ENCODE data around the gene RLIM.
A peak's percentile ranks its signal among the peaks of the same experiment; 100 is the strongest.
"Not testable (repeated sequence)": the region's sequence is repeated elsewhere in the genome, so short reads cannot be mapped to it uniquely, and the experiment has no call there.

RLIM gene, protein sequence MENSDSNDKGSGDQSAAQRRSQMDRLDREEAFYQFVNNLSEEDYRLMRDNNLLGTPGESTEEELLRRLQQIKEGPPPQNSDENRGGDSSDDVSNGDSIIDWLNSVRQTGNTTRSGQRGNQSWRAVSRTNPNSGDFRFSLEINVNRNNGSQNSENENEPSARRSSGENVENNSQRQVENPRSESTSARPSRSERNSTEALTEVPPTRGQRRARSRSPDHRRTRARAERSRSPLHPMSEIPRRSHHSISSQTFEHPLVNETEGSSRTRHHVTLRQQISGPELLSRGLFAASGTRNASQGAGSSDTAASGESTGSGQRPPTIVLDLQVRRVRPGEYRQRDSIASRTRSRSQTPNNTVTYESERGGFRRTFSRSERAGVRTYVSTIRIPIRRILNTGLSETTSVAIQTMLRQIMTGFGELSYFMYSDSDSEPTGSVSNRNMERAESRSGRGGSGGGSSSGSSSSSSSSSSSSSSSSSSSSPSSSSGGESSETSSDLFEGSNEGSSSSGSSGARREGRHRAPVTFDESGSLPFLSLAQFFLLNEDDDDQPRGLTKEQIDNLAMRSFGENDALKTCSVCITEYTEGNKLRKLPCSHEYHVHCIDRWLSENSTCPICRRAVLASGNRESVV

DNA sequence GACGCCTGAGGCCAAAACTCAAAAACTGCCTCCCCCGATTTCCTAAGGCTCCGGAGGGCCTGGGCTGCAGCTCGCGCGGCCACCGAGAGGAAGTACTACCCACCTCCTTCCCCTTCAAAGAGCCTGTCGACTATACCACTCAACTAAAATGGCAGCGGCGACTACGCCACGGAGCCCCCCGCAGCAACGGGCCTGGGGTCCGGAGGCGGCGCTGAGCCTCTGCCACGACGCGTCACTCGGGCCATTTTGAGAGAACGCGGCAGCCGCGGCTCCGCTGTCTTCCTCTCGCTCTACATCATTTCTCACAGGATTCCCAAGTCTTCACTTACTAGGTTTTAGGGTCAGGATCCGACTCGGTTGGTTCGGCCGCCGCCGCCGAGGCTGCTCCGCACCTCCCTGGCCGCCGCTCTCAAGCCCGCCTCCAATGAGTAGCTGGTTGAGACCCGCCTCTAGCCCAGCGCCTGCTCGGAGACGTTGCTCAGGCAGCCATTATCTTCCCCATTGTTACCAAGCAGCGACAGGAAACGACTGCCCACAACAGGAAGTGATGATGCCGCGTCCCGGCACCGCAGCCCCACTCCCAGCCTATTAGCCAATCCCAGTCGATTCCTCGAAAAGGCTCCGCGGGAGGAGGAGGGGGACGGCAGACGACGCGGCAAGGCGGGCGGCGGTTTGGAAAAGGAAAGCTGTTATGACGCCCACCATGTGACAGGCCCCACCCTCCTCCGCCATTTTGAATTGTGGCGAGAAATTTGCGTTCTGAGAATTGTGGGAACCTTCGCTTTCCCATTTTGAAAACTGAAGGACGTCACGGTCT, at the start of gene RLIM:
TSS of gene RLIM (minus strand) at position 532 of the 817 bp plus-strand sequence. CDS start 18,647 bp downstream, outside the sequence.
- DNase-seq, result peak; percentile 77

DNA sequence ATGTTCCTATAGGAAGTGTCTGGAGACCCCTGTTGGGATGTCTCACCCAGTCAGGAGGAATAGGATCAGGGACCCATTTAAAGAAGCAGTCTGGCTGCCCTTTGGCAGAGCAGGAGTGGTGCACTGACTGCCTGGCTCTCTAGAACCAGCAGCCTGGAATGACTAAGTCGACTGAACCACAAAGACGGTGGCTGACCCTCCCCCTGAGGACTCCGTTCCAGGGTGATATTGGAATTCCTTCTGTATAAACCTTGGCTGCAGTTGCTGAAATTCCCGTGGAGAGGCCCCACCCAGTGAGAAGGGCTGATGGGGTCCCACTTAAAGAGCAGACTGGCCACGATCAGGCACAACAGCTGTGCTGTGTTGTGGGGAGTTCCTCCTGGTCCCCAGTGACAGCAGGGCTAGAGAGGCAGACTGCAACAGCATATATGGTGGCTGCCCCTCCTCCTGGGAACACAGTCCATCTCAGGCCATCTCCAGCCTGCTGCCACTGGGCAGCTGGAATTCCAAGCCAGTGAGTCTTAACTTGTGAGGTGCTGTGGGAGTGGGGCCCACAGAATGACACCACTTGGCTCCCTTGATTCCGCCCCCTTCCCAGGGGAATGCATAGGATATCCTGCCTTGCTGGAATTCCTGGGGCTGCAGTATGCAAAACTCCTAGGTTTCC, 41.8 kb upstream of the RLIM start:
- DNase-seq, result no peak

DNA sequence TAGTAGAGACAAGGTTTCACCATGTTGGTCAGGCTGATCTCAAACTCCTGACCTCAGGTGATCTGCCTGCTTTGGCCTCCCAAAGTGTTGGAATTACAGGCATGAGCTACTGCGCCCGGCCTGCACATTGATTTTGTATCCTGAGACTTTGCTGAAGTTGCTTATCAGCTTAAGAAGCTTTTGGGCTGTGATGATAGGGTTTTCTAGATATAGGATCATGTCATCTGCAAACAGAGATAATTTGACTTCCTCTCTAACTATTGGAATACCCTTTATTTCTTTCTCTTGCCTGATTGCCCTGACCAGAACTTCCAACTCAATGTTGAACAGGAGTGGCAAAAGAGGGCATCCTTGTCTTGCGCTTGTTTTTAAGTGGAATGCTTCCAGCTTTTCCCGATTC, 40.5 kb upstream of the RLIM start:
- not testable (repeated sequence) for DNase-seq

DNA sequence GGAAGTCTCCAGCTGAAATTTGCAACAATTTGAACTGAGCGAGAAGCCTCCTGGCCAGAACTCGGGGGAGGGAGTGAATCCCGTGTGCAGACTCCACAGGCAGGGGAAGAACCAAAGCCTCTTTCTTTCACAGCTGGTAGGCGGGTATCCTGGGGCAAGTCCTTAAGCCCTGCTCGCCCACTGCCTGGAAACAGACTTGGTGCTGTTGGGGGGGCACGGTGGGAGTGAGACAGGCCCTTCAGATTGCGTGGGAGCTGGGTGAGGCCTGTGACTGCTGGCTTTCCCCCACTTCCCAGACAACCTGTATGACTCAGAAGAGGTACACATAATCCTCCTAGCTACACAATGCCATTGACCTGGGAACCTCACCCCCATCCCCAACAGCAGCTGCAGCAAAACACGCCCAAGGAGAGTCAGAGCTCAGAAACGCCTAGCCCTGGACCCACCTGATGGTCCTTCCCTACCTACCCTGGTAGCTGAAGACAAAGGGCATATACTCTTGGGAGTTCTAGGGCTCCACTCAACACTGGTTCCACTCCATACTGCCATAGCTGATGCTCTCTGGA, 22.4 kb upstream of the RLIM start:
- no peak for DNase-seq

DNA sequence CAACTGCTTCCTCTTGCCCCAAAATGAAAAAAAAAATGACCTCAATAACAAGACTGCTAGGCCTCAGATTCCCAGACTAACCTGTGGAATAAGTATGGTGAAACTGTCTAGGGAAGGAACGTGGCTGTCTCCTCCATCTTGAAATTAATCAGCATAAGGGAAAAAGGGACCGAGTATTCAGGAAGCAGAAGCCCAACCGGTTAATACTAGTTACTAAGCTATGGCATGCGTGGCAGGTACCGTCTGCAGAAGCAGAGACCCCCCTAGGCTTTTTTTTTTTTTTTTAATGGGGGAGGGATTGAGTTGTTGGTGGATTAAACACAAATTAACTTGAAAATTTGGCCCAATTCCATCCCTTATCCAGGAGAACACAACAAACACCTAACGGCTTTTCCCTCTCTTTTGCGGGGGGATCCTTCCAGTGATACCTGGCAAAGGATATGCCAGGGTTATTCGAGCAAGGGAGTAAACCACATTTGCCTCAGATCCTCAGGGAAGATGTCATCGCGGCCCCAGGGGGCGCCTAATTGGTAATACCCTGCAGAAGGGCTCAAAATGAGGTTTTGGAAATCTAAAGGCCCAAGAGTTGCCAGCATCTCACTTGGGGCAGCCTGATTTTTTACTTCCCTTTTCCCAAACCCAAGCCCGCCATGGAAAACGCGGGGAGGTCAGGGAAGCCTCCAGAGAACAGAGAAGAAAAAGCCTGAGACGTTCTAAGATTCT, 893 bp downstream of the RLIM start:
- peak; percentile 43 for DNase-seq

DNA sequence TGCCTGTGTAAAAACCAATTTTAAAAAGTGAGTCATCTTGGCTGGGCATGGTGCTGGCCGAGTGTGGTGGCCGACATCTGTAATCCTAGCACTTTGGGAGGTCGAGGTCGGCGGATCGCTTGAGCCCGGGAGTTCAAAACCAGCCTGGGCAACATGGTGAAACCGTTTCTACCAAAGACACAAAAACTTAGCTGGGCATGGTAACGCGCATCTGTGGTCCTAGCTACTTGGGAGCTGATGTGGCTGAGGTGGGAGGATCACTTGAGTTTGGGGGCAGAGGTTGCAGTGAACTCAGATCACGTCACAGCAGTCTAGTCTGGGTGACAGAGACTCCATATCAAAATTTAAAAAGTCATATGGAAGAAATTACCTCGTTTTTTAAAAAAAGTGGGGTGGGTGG, 7.6 kb downstream of the RLIM start:
- no peak for DNase-seq

DNA sequence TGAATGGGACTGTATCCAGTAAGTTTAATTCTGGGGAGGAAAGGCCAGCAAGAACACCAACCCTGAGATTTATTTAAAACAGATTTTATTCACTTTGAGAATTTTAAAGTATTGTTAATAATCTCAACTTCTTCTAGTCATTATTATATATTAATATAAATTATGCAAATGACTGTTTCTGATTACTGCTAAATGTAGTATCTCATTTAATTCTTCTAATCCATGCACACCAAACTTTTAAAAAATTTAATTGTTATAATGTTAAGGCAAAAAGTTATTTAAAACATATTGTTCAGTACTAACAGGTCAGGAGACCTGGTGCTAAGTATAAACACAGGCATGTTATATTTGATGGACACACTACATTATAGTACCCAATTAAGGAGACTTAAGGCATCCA, 8.1 kb downstream of the RLIM start:
- DNase-seq, result no peak

DNA sequence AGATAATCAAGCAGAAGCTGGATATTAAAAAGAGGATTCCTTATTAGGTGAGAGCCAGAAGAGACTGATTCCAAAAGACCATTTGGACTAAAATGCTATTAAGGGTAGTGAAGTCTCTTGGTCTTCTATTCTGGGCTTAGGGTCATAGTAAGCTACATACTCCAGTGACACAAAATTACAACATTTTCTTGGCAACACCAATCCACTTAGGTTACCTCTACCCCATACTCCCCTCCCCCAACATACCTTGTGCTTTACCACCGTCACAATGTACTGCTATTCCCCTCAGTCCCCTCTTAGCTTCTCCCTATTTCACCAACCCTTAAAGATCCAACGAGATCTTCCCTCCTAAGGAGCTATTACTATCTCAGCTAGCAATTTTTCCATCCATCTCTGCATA, 11.4 kb downstream of the RLIM start:
- no peak for DNase-seq

DNA sequence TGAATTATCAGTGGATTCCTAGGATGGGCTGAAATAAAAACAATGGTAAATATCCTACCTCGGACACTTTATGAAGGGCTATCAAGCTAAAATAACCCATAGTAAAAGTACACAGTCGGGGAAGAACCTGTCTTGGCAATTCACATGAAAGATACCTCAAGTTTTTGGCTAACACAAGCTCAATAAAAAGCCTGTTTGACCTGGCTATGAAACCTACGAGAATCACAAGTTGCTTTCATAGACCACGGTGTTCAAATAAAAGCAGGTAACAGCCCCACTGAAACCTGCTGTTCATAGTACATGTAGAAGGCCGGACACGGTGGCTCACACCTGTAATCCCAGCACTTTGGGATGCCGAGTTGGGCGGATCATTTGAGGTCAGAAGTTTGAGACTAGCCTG, 12.3 kb downstream of the RLIM start:
- DNase-seq, result no peak

DNA sequence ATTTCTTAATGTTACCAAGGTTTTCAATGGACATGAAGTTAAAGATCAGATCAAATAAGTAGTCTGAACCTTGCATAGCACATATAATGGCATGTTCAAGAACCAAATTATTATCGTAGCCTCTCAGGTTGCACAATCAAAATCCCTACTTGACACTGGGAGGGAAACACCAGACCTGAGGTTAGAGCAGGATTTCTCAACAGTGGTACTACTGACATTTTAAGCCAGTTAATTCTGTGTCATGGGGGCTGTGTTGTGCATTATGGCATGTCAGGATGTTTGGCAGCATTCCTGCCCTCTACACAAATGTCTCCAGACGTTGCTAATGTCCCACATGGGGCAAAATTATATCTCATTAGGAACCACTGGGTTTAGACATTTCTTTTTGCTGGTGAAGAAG, 20.8 kb downstream of the RLIM start:
- no peak for DNase-seq

DNA sequence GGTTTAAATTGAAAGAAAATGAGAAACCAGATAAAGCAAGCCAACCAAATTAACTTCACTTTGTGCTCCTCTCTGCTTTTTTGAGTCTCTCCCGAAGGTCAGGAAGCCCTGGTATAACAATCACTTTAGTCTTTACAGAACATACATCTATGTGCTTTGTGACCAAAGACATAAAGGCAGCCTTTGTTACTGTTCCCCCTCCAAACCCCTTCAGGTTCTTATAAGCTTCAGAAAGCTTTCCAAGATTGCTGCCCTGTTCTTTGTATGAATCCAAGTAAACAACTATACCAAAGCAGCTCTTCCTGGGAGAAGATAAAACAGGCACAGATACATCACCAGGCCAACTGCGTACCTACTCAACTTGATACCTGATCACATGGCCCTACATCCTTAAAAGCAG, 28.7 kb downstream of the RLIM start:
- DNase-seq, result no peak

DNA sequence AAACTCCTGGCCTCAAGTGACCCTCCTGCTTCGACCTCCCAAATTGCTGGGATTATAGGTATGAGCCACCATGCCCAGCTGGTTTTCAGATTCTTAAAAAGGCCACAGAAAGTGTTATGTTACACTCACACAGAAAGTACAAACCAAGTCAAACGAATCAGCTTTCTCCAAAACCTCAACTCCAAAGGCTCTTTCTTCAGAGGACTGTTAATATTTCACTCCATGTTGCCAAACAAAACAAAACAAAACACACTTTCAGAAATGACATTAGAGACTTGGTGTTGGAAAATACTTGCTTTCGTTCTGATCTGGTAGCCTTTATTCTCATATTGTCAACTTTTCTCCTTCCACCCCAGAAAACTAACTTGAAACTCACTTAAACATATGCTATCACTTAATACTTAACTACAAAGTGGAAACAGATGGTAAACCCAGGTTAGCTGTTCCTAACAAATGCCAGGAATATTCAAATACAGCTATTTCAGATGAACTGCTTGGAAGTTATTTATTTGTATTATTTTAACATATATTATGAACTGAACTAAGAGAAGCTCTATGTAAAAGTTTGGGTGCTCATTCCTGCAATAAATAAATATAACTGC, 34.7 kb downstream of the RLIM start:
- no peak for DNase-seq

DNA sequence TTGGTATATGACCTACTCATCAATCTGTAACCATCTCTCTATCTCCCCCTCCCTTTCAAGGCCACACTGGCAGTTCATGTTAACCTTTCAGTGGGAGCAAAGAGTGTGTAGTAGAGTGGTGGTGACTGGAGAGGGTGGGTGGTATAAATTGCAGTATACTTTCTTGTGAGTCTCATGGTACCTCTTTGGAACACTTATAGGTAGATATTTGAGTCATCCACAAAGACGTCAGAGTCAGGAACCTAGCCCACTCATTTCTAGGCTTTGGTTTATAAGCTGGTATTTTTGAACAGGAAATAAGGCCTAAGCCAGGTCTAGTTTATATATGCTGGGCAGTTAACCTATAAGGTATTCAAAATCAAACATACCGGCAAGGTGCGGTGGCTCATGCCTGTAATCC, 36.3 kb downstream of the RLIM start:
- DNase-seq, result no peak

DNA sequence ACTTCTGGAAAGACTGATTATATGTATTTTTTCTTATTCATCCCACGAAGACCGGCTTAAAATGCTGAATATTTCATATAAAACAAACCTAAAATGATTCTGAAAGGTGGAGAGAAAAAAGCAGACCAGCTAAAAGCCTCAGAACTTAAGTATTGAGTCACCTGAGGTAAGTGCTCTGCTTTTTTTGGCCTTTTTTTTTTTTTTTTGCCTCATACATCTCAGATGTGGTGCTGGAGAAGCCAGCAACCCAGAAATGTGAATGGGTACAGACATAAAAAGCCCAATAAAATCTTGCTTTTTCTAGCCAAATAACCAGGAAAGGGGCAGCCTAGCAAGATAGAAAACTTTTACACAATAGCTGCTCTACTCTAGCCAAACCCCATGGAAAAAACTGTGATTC, 57.0 kb downstream of the RLIM start:
- DNase-seq, result no peak

DNA sequence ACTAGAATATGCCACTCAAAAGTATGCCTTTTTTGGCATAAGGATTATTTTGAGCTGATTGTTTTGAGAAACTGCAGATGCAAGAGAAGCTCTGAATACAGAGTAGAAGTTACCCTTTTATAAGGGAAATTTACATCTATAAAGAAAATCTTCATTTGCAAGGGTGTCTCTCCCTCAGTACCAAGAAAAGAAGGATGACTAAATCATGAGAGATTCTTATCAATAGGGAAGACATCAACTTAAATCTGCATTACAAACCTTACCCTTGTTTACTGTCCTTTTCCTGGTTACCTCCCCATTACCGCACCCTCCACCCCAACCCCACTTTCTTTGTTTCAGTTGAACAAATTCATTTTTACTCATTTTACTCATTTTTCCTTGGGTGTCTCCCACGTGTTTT, 62.5 kb downstream of the RLIM start:
- DNase-seq, result no peak

DNA sequence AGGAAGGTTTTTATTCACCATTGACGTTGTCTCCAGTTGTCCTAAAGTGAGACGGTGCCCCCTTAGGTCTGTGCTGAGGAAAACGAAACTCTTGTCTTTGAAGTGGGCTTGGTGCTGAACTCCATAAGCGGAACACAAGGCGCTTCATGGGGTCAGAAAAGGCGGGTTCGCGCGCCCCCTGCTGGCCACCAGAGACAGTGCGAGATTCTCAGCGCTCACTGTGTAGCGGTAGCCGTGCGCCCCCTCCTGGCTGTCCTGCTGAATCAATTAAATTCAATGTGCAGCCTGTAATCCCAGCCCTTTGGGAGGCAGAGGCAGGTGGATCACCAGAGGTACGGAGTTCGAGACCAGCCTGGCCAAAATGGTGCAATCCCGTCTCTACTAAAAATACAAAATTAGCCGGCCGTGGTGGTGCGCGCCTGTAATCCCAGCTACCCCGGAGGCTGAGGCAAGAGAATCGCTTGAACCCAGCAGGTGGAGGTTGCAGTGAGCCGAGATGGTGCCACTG, 64.1 kb downstream of the RLIM start:
- peak; percentile 51 for DNase-seq

DNA sequence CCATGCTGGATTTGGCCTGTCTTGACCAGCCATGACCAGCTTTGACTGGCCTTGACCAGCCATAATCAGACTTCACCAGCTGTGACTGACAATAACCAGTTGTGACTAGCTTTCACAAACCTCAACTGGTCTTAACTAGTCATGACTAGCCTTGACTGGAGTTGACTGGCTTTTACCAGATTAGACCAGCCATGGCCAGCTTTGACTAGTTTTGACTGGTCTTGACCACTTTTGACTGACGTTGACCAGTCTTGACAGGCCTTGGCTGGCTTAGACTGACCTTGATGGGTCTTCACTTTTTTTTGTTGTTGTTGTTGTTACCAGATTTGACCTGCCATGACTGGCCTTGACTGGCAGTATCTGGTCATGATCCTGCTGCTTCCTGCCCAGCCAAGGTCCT, 67.4 kb downstream of the RLIM start:
- DNase-seq, result no peak

DNA sequence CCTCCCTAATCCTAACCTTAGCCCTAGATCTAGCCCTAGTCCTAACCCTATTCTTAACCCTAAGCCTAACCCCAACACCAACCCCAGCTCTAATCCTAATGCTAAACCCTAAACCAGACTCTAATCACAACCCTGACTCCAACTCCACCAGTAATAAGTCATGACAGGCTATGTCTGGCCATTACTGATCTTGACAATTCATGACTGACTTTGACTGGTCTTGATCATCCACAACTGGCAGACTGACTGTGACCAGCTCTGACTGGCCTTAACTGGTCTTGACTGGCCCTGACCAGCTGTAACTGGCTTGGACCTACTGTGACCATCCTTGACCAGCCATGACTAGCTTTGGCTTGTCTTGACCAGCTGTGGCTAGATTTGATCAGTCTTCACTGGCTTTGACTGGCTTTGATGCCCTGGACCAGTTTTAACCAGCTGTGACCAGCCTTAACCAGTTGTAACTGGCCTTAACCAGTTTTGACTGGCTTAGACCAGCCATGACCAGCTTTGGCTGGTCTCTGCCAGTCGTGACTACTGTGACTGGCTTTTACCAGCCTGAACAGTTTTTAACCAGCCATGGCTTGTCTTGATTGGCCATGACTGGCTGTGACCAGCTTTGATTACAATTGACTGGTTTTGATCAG, 68.4 kb downstream of the RLIM start:
- DNase-seq, result no peak

DNA sequence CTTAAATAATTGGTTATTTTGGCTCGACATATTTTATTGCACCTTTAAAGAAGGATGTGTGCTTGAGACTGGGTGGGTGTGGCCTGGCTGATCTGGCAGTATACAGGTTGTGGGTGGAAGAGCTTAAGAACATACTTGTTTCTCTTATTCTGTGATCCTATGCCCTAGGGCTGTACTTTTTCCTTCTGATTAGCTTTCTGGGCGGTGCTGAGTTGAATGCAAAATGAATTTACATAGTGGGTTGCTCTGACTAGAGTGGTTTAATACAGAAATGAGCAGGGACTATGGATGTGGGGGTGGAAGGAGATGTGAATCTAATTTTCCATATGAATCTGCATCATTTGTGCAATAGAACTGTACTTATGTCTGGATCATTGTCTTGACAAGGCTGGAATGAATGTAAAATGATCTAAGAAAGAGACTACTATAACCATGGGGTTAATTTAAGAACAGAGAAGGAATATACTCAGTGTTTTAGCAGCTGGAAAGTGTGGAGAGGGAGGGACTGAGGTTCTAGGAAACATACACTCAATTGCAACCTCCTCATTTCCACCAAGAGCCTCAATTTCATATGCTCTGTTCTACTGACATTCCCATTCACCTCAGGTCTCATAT, 73.7 kb downstream of the RLIM start:
- no peak for DNase-seq

DNA sequence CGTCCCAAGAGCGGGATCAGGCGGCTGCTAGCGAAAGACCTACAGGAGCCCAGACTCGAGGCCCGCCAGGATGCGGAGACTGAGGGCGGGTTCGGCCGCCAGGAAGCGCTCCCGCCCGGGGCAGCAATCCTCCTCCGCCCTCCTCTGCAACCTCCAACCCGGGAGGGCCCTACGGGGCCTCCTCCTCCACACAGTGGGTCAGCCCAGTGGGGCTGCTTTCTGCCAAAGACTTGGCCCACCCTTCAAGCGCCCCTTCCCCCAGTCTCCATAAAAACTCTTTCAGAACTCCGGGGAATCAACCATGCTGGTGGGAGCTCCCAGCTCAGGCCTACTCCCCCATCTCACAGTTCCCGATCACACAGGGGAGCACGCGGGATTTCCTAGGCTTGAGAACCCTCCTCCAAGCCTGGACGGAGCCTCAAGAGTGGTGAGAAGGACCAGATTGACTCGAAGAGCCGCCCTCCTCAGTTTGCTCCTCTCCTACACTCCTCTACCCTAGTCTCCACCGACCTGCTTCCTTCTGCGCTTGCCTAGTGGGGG, 77.5 kb downstream of the RLIM start:
- DNase-seq, result no peak
